Stimulated activated CD8-positive, alpha-beta memory T cell treated with anti-CD3 and anti-CD28 coated beads, Interleukin-4, amount 100 ng/mL, for 4 hours (primary cell): ENCODE measurements around the gene TRIM69.
A peak's percentile ranks its signal among the peaks of the same experiment; 100 is the strongest.
"Not testable (repeated sequence)": the region's sequence is repeated elsewhere in the genome, so short reads cannot be mapped to it uniquely, and the experiment has no call there.

Source experiments
- DNase-seq, 2 donors: peaks; one replicate each; pipeline ENCODE4 v3.0.0-alpha.2; 2020; ENCODE audit warnings: low read depth in 2 of 2, low spot score in 1 of 2

The TRIM69 gene

DNA sequence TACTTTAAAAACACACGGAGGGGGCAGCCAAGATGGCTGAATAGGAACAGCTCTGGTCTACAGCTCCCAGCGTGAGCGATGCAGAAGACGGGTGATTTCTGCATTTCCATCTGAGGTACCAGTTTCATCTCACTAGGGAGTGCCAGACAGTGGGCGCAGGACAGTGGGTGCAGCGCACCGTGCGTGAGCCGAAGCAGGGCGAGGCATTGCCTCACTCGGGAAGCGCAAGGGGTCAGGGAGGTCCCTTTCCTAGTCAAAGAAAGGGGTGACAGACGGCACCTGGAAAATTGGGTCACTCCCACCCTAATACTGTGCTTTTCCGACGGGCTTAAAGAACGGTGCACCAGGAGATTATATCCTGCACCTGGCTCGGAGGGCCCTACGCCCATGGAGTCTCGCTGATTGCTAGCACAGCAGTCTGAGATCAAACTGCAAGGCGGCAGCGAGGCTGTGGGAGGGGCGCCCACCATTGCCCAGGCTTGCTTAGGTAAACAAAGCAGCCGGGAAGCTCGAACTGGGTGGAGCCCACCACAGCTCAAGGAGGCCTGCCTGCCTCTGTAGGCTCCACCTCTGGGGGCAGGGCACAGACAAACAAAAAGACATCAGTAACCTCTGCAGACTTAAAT, 3.0 kb downstream of the TRIM69 start:
- not testable (repeated sequence) for DNase-seq

GRCh38 chr15:44743454-44743853, 7.1 kb downstream of the TRIM69 start:
- DNase-seq: not testable (repeated sequence)

DNA sequence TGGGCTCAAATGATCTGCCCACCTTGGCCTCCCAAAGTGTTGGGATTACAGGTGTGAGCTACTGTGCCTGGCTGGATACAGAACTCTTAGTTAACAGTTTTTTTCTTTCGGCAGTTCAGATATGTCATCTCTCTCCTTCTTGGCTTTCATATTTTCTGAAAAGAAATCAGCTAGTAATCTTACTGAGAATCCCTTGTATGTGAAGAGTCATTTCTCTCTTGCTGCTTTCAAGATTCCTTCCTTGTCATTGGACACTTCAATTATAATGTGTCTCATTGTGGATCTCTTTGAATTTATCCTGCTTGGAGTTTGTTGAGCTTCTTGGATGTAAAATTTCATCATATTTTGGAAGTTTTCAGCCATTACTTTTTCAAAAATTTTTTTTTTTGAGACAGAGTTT, 17.0 kb downstream of the TRIM69 start:
- DNase-seq: no peak

DNA sequence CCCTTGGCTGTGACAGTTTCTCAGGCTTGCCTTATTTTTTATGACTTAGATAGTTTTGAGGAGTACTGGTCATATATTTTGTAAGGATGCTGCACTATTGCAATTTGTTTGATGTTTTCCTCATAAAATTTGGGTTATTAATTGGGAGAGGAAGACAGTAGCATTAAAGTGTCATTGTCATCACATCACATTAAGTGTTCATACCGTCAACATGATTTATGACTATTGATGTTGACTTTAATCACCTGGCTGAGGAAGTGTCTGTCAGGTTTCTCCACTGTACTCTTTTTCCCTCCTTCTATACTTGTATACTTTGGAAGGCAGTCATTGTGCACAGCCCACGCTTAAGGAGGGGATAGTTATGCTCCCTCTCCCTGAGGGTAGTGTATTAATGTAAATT, 26.9 kb downstream of the TRIM69 start:
- DNase-seq: no peak

GRCh38 chr15:44763848-44764247, 27.5 kb downstream of the TRIM69 start:
- no peak for DNase-seq

- DNase-seq: no peak
These were observed 28.7 kb downstream of the TRIM69 start for GRCh38 chr15:44765036-44765435.

DNA sequence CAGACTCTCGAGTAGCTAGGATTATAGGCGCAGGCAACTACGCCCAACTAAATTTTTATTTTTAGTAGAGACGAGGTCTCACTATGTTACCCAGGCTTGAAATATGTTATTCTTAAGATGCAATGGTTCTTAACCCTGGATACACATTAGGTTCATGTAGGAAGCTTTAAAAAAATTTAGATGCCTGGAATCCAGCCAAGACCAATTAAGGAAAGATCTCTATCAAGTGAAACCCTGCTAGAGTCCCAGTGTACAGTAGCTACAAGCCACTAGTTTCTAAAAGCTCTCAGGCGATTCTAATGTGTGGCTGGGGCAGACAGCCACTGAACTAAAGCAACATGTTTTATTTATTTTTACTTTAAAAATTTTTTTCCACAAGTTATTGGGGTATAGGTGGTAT, 33.2 kb downstream of the TRIM69 start:
- DNase-seq: no peak

DNA sequence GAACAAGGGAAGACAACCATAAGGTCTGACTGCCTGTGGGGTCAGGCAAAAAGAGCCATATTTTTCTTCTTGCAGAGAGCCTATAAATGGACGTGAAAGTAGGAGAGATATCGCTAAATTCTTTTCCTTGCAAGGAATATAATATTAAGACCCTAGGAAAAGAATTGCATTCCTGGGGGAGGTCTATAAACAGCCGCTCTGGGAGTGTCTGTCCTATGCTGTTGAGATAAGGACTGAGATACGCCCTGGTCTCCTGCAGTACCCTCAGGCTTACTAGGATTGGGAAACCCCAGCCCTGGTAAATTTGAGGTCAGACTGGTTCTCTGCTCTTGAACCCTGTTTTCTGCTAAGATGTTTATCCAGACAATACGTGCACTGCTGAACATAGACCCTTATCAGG, 34.4 kb downstream of the TRIM69 start:
- not testable (repeated sequence) for DNase-seq

- DNase-seq: no peak
These were observed 39.6 kb downstream of the TRIM69 start for GRCh38 chr15:44775953-44776352.

- no peak for DNase-seq
These were observed 43.4 kb downstream of the TRIM69 start for GRCh38 chr15:44779761-44780160.

GRCh38 chr15:44780608-44781007, 44.3 kb downstream of the TRIM69 start:
- DNase-seq: no peak

- no peak for DNase-seq
These were observed 44.9 kb downstream of the TRIM69 start for GRCh38 chr15:44781128-44781810.

DNA sequence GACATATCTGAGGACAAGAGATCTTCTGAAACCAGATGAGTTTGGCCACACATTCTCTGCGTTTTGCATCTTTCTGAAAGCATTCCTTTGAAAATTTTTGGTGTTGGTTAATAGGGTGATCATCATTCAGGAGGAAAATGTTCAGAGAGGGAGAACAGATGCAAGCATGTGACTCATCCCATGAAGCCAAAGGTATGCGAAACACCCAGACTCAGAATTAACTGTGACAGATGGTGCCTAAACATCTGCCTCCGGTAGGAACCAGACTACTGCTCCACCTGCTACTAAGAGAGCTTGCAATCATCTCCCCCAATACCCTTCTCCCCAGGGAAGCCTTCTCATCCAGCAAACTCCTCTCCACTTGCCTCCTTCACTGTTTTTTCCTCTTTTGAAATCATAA, 46.2 kb downstream of the TRIM69 start:
- no peak for DNase-seq

DNA sequence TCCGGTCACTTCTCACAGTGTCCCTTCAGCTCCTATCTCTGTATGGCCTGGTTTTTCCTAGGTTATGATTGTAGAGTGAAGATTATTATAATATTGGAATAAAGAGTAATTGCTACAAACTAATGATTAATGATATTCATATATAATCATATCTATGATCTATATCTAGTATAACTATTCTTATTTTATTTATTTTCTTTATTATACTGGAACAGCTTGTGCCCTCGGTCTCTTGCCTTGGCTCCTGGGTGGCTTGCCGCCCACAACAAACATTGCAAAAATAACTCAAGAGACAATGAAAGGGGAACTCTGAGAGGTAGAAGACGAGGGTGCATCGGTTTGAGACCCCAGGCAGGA, 48.6 kb downstream of the TRIM69 start:
- not testable (repeated sequence) for DNase-seq

GRCh38 chr15:44788748-44789147, 52.4 kb downstream of the TRIM69 start:
- peak; percentile 15 to 23 for DNase-seq

GRCh38 chr15:44790215-44790614, 53.9 kb downstream of the TRIM69 start:
- no peak for DNase-seq

- DNase-seq: no peak
These were observed 54.3 kb downstream of the TRIM69 start for GRCh38 chr15:44790656-44791055.

GRCh38 chr15:44792715-44793114, 56.4 kb downstream of the TRIM69 start:
- DNase-seq: no peak

DNA sequence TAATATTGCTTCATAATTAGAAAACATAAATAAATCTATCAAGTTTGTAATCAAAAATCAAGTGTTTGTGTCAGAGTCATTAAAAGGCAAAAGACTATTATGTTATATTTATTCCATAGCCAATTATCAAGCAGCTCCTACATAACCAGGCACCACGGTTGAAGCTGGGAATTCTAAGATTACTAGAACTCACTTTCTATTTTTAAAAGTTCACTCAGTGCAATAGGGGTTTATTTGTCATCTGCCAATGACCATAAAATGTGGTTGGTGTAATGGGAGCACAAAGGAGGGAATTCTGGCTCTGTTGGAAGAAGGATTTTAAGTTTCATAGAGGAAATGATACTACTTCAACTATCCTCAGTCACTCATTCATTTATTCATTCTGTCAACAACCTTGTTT, 57.7 kb downstream of the TRIM69 start:
- DNase-seq: no peak

- DNase-seq: no peak
These were observed 60.2 kb downstream of the TRIM69 start for GRCh38 chr15:44796508-44796907.

DNA sequence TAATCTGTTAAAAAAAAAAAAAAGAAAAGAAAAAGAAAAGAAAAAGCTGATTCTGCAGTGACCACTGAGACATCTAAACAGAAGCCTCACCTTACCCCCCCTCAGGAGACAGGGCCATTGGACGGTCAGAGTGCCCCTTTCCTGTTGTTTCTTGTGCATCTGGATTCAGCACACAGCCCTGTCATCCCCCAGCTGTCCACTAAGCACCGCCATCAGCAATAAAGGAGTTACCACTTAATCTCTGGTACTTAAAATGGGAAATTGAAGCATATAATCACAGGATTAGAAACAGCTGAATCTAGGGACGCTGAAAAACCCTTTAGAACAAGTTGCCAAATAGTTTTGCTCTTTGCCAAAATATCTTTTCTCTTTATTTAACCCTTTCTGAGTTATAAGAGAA, 62.5 kb downstream of the TRIM69 start:
- no peak for DNase-seq

GRCh38 chr15:44801364-44801763, 65.0 kb downstream of the TRIM69 start:
- DNase-seq: no peak

- DNase-seq: no peak
These were observed 65.5 kb downstream of the TRIM69 start for GRCh38 chr15:44801797-44802196.
